ENCODE data around the gene CRCP. TPM values are rescaled to one million over a fixed set of nuclear protein-coding genes. Genes with fewer than 3 reads are reported as not detected.

The CRCP gene
- total and polyA plus RNA-seq, 10 of the 15 experiments (the other 5 are each of a cell fraction or from before 2014, with no cell fraction given): 12.4 to 33.8 (median 29.1) TPM

GRCh38 chr7:66185680-66186187, 71.1 kb downstream of the CRCP start (continued):
- no peak for TF ChIP-seq FOXK2 (IDR thresholded peaks at IDR 0.05)
- no peak for TF ChIP-seq SREBF1 (IDR thresholded peaks at IDR 0.05; ENCODE audit: low read length)
- TF ChIP-seq ZNF274 (IDR thresholded peaks at IDR 0.05; ENCODE audit: insufficient read depth, insufficient read length): no peak
- no peak for TF ChIP-seq KAT2A (conservative IDR thresholded peaks at IDR 0.05; ENCODE audit: control insufficient read depth, low read depth, low read length)
- no peak for TF ChIP-seq RFX5 (IDR thresholded peaks at IDR 0.05; ENCODE audit: low read depth, low read length)

GRCh38 chr7:66186991-66187390, 72.3 kb downstream of the CRCP start:
- FAIRE-seq: no peak
- Histone ChIP-seq H3K27me3 (replicated peaks in 1 of 2; ENCODE audit: control insufficient read depth in 2 of 2, insufficient read depth in 2 of 2, low read length in 1 of 2) (no peaks in the 10 kb centered on the region; a peak in 1 of 4 replicates), H3K9me3 (replicated peaks; ENCODE audit: control insufficient read depth, insufficient read depth, low read length) (no peaks in the 10 kb centered on the region), H3K9ac (ENCODE audit: control insufficient read depth, insufficient read depth, low read length) (no peak overlapping the region), H3K4me2 (ENCODE audit: control insufficient read depth, insufficient read depth) (no peak overlapping the region), H3K4me3 (no peak overlapping the region), H3K27ac (ENCODE audit: control insufficient read depth, insufficient read depth) (no peak overlapping the region), H2AFZ (ENCODE audit: control insufficient read depth, low read depth, low read length) (no peak overlapping the region), H3K79me2 (ENCODE audit: control insufficient read depth, insufficient read depth, low read length) (no peaks in the 10 kb centered on the region), H4K20me1 (ENCODE audit: control insufficient read depth, insufficient read depth) (no peaks in the 10 kb centered on the region), H3K4me1 (ENCODE audit: control insufficient read depth, insufficient read depth, low read length) (no peaks in the 10 kb centered on the region), H3K36me3 (ENCODE audit: control insufficient read depth in 2 of 2, insufficient read depth in 2 of 2, low read length in 1 of 2) (no peaks in the 10 kb centered on the region)
- intact Hi-C loops (cut with micrococcal nuclease; ENCODE audit: unreplicated experiment): no loop called here
- DNase-seq (ENCODE audit: low read depth, low spot score): no peak
- ChIA-PET CTCF (no interaction called here), POLR2A (no interaction called here), RAD21 (ENCODE audit: unreplicated experiment) (no interaction called here), SMC1A (ENCODE audit: uncharacterized antibody, unreplicated experiment) (no interaction called here)
- no TSS peak for BruUV-seq (replicated peaks)
- WGBS (ENCODE audit: insufficient coverage, insufficient replicate concordance, low lambda C conversion rate, missing lambda C conversion rate): 30% methylated on average over 4 of the region's 4 CpGs
- no peak for ATAC-seq
- no peak for TF ChIP-seq RB1 (IDR thresholded peaks at IDR 0.05; ENCODE audit: borderline replicate concordance)
- no peak for TF ChIP-seq E4F1 (IDR thresholded peaks at IDR 0.05; ENCODE audit: borderline replicate concordance, partially characterized antibody)
- TF ChIP-seq HDGF (IDR thresholded peaks at IDR 0.05): no peak
- TF ChIP-seq CTCF (IDR thresholded peaks at IDR 0.05 in 2 of 3, conservative IDR thresholded peaks at IDR 0.05 in 1 of 3; ENCODE audit: control insufficient read depth in 2 of 3, extremely low read depth in 1 of 3, insufficient read depth in 1 of 3, low read depth in 3 of 3, low read length in 3 of 3): no peak
- TF ChIP-seq CHD2 (IDR thresholded peaks at IDR 0.05; ENCODE audit: borderline replicate concordance, low read depth, low read length): no peak
- TF ChIP-seq SREBF1 (IDR thresholded peaks at IDR 0.05; ENCODE audit: low read length): no peak
- no peak for TF ChIP-seq SUPT20H (IDR thresholded peaks at IDR 0.05; ENCODE audit: borderline replicate concordance, control insufficient read depth, low read depth, low read length)
- no peak for TF ChIP-seq BCL11A (IDR thresholded peaks at IDR 0.05; ENCODE audit: low read depth, low read length)
- no peak for TF ChIP-seq FOS (IDR thresholded peaks at IDR 0.05; ENCODE audit: borderline replicate concordance, extremely low read depth, insufficient read length)
- no peak for TF ChIP-seq TCF12 (IDR thresholded peaks at IDR 0.05; ENCODE audit: low read depth, low read length)
- TF ChIP-seq ZZZ3 (IDR thresholded peaks at IDR 0.05; ENCODE audit: control insufficient read depth, insufficient read length, low read depth): no peak
- no peak for TF ChIP-seq MEF2B (IDR thresholded peaks at IDR 0.05; ENCODE audit: partially characterized antibody, poor library complexity, severe bottlenecking)
- in situ Hi-C loops (cut with MboI): no loop called here
